ENCODE measurements around the gene TMEM92.

The TMEM92 gene

DNA sequence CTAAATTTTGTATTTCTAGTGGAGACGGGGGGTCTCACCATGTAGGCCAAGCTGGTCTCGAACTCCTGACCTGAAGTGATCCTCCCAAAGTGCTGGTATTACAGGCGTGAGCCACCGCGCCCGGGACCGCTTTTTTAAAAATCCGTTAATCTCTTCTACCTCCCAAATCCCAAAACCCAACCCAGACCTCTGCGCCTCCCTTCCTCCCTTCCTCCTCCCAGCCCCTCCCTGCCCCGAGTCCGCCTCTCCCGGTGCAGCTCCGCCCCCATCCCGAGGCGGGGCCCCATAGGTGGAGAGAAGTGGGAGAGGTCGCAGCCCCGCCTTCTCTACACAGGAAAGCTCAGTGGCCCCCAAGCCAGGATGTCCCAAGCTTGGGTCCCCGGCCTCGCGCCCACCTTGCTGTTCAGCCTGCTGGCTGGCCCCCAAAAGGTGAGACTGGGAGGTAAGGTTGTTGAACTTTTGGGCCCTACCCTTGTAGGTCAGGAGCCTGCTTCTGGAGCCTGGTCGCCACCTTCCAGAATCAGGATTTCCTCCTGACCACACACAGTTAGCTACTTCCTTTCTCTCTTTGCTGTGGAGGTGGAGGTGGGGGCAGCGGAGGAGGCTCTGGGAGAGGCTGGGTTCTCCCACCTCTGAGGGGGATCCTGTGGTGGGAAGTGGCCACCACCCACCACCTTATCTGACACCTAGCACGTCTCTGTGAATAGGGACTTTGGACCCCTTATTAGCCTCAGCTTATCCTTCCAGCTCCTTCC, at the start of gene TMEM92:
Gene TMEM92, plus strand, starts transcription at position 325 of the 755 bp plus-strand sequence. Its CDS starts 36 bp downstream, at position 361.
- no peak for DNase-seq

DNA sequence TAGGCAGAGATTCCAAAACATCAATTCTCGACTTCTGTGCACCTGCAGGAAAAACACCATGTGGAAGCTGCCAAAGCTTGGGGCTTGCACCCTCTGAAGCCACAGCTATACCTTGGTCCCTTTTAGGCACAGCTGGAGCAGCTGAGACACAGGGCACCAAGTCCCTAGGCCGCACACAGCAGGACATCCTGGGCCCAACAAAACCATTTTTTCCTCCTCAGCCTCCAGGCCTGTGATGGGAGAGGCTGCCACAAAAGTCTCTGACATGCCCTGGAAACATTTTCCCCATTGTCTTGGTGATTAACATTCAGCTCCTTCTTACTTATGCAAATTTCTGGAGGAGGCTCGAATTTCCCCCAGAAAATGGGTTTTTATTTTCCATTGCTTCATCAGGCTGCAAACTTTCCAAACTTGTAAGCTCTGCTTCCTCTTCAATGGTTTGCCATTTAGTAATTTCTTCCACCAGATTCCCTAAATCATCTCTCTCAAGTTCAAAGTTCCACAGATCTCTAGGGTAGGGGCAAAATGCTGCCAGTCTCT, 48.5 kb upstream of the TMEM92 start:
- no peak for DNase-seq

DNA sequence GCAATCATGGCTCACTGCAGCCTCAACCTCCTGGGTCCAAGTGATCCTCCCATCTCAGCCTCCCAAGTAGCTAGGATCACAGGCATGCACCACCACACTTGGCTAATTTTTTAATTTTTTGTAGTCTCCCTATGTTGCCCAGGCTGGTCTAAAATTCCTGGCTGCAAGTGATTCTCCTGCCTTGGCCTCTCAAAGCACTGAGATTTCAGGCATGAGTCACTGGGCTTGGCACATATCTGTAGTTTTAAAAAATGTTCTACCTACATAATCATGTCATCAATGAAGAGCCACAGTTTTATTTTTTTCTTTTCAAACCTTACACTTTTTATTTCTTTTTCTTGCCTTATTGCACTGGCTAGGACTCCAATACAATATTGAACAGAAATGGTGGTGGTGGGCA, 39.7 kb upstream of the TMEM92 start:
- DNase-seq = no peak

DNA sequence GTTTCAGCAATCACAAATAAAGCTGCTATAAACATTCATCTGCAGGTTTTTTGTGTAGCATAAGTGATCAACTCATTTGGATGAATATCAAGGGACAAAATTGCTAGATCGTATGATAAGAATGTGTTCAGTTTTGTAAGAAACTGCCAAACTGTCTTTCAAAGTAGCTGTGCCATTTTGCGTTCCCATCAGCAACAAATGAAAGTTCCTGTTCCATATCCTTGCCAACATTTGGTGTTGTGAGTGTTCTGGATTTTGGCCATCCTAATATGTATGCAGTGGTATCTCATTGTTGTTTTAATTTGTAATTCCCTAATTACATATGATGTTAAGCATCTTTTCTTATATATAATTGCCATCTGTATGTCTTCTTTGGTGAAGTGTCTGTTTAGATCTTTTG, 36.4 kb upstream of the TMEM92 start:
- DNase-seq = no peak

DNA sequence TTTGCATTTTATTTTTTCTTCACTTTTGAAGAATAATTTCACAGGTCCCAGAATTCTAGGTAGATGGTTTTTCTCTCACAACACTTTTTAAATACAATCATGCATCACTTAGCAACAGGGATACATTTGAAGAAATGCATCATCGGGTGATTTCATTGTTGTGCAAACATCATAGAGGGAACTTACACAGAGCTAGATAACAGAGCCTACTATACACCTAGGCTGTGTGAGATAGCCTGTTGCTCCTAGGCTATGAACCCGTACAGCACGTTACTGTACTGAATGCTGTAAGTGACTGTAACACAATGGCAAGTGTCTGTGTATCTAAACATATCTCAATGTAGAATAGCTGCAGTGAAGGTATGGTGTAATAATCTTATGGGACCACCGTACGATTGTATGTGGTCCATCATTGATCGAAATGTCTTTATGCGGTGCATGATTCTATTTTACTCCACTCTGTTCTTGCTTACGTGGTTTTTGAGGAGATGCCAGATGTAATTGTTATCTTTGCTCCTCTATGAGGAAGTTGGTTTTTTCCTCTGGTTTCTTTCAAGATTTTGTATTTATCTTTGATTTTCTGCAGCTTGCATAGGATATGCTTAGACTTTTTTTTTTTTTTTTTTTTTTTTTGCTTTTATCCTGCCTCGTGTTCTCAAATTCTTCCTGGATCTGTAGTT, 35.5 kb upstream of the TMEM92 start:
- DNase-seq = no peak

DNA sequence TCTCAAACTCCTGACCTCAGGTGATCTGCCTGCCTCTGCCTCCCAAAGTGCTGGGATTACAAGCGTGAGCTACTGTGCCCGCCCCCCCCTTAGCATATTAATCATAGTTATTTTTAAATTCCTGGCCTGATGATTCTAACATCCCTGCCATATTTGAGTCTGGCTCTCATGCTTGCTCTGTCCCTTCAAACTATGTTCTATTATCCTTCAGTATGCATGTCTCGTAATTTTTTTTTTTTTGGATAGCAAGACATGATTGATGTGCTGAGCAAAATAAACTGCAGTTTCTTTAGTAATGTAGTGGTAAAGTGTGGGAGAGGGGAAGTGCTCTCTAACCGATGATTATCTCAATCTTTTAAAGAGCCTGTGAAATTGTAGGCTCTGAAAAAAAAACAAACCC, 34.3 kb upstream of the TMEM92 start:
- DNase-seq = no peak

DNA sequence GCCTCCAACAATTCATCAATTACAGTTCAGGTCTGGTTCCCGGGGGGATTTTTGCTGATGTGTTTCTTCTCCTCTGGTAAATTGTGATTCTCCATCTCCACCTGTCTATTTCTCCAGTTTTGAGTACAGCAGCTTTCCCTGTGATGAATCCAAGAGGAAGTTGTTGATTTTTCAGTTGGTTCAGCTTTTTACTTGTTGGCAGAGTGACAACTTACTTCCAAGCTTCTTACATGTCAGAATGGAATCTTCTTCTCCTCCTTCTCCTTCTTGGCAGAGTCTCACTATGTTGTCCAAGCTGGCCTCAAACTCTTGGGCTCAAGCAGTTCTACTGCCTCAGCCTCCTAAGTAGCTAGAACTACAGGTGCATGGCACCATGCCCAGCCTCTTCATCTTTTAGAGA, 33.4 kb upstream of the TMEM92 start:
- DNase-seq = no peak

DNA sequence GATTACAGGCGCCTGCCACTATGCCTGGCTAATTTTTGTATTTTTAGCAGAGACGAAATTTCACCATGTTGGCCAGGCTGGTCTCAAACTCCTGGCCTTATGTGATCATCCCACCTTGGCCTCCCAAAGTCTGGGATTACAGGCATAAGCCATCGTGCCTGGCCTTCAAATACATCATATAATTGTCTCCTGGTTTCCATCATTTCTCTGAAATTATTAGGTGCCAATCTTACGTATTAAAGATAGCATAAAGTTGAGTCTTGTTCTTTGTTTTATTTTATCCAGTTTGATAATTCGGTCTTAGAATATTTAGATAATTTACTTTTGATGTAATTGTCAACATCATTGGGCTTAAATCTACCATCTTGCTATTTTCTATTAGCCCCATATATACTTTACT, 32.8 kb upstream of the TMEM92 start:
- no peak for DNase-seq

DNA sequence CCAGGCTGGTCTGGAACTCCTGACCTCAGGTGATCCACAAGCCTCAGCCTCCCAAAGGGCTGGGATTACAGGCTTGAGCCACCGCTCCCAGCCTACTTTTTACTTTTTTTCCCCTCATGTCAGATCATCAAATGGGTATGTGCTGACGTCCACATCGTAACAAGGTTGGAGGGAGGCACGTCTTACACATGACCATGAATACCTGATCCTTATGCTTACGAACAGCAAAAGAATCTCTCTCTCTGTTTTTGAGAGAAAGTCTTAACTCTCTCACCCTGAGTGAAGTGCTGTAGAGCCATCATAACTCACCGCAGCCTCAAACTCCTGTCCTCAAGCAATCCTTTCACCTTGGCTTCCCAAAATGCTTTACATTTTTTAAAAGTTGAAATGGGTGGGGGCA, 29.5 kb upstream of the TMEM92 start:
- no peak for DNase-seq

DNA sequence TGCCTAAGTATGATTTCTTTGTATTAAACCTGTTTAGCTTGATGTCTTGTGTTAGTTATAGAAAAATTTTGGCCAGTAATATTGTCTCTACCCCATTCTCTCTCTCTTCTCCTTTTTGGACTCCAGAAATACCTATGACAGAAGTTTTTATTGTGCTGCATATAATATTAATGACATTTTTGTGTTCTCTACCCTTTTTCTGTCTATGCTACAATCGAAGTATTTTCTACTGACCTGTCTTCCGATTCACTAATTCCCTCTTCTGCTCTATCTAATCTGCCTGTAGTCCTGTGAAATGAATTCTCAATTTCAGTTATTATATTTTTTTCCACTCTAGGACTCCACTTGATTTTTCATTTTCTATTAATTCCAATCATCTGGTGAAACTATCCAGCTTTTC, 26.0 kb upstream of the TMEM92 start:
- no peak for DNase-seq

DNA sequence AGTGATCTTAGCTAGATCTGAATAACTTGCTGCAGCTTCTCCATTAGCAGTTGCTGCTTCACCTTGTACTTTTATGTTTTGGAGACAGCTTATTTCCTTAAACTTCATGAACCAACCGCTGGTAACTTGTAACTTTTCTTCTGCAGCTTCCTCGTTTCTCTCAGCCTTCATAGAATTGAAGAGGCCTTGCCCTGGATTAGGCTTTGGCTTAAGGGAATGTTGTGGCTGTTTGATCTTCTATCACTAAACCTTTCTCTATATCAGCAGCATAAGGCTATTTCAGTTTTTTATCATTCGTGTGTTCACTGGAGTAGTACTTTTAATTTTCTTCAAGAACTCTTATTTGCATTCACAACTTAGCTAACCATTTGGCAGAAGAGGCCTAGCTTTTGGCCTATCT, 21.5 kb upstream of the TMEM92 start:
- no peak for DNase-seq

DNA sequence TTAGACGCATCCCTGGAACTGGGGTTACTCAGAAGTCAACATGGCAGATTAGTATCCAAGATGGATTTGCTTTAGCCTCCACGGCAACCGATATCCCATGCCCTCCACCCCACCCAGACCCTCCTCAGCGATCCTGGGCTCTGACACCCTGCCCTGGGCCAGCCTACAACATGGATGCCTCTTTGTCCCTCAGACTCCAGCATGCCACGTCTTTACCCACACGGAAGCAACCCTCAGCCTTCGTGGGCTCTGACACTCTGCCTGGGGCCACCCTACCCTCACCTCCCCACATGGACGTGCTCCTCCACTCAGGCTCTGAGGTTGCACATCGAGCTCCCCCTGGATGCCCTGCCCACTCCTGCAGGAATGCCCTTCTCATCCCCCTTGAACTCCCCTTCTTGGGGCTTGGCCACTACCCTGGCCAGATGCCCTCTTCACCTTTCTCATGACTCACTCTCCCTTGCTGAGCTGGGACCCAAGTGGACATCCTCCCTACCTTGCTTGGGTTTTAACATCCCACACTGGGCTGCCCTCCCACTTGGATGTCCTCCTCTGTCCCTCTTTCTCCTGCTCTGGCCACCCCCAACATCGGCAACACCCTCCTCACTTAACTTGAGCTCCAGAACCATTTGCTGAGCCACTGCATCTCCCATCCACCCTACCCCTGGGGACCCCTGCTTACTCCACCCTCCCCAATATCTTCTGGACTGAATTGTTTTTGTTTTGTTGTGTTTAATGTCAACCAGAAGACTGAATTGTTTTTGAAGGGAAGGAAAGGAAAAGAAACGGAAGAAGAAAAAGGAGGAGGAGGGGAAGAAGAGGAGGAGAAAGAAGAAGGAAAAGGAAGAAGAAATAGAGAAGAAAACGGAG, 18.3 kb upstream of the TMEM92 start:
- DNase-seq = no peak

DNA sequence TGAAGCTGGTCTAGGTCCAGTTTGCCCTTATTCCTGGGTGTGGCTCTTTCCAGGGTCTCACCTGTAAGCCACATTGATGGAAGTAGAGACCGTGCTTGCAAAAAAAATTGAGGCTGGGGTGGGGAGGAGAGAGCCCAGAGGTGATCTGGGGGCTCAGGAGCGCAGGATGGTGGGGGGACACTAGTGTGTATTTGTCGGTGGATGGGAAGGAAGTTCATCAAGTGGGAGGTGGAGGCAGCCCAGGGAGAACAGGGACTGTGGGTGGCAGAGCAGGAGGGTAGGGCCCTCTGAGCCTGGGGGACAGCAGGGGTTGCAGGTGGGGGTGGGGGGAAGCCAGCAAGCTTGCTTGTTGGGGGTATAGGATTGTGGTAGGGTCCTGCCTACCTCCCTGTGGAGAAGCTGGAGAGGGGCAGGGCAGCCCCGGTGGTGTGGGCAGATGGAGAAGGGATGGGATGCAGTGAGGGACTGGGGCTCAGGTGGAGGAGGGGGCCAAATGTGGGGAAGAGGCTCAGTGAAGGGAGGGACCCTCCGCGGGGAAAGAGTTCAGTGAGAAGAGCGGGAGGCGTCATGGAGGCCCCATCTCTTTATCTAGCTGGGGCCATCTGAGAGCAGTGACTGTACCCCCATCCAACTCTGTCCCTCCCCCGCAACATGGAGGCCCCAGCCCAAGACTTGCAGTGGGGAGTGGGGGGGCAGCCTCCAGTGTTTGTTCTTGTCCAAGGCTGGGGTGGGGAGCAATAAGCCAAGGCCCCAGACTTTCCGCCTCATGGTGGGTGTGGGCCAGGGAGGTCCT, 17.2 kb upstream of the TMEM92 start:
- DNase-seq = no peak

DNA sequence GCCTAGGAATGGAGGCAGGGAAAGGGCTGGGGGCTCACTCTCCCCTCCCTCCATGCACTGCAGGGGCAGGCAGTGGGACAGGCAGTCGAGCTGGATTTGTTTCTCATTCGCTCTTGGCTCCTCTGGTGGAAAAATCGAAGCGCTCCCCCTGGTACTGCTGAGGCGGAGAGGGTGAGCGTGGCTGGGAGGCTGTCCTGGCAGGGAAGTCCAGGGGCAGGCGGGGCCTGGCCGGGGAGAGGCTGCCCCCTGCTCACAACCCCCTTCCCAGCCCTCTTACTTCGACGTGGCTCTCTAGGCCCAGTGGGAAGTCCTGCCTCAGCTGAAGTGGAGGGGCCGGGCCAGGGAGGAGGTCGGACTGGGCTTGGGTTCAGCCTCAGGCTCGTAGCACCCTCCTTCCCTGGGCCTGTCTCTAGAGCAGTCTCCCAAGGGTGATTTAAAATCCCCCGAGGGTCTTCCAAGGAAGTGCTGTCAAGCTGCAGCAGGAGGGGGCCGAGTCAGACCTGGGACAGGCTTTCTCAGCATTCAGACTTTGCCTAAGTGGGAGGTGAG, 16.5 kb upstream of the TMEM92 start:
- no peak for DNase-seq

DNA sequence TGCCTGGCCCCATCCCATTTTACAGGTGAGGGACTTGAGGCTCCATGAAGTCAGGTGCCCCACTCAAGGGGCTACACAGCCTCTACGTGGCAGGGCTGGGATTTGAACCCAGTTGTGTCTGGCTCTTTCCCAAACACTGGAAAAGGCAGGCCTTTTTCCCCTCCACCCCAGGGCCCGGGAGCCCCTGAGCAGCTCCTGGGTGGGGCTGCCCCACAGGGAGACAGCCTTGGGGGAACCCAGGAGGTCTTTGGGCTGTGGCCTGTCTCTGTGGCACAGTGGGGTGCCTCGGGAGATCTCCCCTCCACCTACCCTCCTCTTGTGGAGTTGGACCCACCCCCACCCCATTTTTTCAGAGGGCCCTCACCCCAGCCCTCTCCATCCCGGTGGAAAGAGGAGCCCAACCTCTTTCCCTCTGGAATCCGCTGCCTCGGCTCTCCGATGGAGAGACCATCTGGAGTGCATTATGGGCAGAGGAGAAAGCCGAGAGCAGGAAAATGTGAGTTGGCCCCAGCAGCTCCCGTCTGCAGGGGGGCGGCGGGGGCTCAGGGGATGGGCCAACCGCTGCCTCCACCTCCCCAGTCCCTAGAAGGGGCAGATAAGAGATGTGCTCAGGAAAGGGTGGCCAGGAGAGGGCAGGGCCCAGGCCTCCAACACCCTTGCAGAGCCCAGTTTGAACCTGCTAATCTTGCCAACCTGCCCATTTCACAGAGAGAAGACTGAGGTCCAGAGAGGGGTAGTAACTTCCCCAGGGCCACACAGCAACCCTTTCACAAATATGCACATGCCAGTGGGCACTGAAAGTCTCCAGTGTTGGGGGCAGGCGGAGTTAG, 15.4 kb upstream of the TMEM92 start:
- no peak for DNase-seq

DNA sequence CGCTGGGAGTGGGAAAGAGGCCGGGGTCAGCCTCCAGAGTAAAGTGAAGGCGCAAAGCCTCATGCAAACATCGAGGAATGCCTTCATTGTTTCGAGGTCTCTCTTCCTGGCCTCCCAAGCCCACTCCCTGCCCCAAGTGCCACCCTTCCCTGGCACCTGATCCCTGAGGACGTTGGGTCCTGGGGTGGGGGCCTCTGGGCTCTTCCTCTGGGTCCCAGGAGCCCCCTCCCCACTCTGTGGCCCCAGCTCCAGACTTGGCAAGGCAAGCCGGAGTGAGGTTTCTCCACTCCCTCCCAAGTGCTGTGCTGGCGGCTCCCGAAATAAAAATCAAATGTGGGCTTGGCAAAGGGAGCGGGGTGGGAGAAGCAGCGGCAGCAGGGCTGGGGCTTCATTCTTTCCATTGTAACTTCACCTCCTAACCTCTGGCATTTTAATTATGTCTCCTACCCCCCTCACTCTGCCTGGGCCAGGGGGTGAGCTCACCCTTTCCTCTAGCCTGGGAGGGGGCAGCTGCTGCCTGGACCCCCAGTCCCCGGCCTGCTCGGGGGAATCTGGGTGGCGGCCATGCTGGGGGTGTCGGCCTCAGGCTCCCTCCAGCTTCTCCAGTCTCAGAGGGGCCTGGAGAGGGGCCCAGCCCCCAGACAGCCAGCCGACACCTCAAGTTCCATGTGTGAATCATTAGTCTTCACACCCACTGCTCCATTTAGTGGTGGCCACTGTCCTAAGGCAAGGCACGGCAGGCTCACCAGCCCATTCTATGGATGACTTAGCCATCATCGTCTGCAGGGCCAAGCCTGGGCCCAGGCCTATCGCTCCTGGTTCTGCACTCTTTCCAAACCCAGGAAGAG, 14.6 kb upstream of the TMEM92 start:
- DNase-seq = no peak

DNA sequence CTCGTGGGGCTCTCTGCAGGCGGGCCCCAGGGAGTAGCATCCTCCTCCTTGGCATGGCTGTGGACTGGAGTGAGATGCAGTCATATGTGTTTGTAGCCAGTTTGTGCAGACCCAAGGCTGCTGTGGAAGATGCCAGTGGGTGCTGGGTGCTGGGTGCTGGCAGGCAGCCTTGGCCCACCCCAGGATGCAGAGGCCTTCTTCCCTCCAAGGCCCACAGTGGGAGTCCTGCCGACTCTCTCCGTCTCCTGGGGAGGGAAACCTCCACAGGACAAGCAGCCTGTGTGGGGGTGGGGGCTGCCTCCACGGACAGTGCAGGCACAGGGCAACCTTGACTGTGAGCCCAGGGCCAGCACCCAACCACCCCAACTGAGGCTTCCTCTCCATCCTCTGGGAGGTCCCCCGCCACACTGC, 13.8 kb upstream of the TMEM92 start:
- no peak for DNase-seq

DNA sequence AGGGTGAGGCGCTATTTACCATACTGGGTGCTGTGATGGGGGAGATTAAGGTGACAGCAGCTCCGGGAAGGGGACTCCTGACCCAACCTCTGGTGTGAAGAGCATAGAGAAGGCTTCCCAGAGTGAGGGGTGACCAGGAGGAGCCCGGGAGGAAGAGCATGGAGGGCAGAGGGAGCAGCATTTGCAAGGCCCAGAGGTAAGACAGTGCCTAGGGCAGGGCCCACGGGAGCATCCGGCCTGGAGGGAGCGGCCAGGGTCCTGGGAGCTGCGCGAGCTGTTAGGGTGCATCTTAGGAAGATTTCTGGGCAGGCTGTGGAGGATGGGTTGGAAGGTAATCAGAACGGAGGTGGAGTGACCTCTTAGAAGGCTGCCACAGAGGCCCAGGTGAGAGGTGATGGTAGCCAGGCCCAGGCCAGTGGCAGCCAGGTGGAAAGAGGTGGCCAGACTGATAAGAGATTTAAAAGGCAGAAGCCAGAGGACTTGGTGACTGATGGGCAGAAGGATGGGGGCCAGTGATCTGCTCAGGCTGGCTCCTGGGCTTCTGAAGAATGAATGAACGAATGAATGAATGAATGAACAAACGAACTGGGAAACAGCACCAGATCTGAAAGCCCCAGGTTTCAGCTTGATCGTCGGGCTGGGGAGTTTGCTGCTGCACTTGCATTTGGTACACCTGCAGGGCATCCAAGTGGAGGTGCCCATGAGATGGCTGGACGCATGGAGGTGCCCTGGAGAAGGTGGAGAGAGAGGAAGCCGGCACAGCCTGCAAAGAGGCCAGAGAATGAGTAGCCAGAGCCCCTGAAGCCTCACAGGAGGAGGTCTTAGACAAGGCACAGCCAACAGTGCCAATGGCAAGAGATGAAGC, 13.0 kb upstream of the TMEM92 start:
- no peak for DNase-seq

Measured in activated CD4-positive, alpha-beta T cell treated with anti-CD3 and anti-CD28 coated beads, Interleukin-2, amount 50 U/mL, for 1 hour (primary cell).